ENCODE measurements around the gene SLC18A3.

SLC18A3 gene

DNA sequence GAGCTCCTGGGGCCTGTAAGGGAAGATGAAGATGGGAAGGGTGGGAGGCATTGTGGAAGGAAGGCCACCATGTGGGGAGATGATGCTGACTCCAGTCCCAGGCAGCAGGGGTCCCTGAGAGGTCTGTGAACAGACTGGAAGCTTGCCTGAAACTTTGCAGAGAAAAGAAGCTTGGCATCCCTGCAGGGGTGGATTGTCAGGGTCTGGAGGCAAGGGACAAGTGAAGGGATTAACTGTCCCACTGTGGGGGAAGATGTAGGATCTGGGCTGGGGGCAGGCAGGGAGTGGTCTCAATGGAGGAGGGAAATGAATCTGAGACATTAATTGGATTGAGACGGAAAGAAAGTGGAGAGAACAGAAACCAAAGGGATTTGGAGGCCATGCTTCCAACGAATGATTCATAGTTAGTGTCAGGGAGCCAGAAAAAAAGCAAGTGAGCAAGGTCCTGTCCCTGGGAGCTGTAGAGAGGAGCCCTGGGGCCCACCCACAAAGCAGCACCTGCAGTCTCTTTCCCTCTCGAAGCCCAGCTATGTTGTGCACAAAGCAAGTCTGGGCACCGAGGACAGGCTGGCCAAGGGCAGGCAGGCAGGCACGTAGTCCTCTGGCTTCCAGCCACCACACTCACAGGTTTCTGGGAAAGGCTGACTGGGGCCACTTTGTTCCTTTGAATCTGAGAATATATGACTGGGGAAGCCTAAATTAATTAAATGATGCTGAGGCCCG lies 4.7 kb upstream of the SLC18A3 start:
- Histone ChIP-seq H3K79me2 (ENCODE audit: insufficient read depth, low read length) (no peaks in the 10 kb centered on the region), H3K27ac (ENCODE audit: low read depth, low read length, poor library complexity, severe bottlenecking) (no peak overlapping the region), H3K4me2 (ENCODE audit: low read length) (no peak overlapping the region), H3F3A (ENCODE audit: insufficient read depth, low read length) (no peaks in the 10 kb centered on the region), H3K4me1 (ENCODE audit: insufficient read depth, low read length, severe bottlenecking) (no peaks in the 10 kb centered on the region), H3K9ac (ENCODE audit: low read length) (no peak overlapping the region), H3K36me3 (ENCODE audit: insufficient read depth, low read length) (no peaks in the 10 kb centered on the region), H3K4me3 (ENCODE audit: low read depth, low read length, poor library complexity, severe bottlenecking) (no peak overlapping the region), H2AFZ (ENCODE audit: low read length) (no peak overlapping the region), H4K20me1 (ENCODE audit: insufficient read depth, low read length) (no peaks in the 10 kb centered on the region), H3K9me3 (ENCODE audit: low read length) (no peaks in the 10 kb centered on the region), H3K27me3 (ENCODE audit: insufficient read depth, low read length) (no peaks in the 10 kb centered on the region), H3K9me2 (ENCODE audit: low read depth, low read length) (no peaks in the 10 kb centered on the region)
- no peak for TF ChIP-seq EZH2 (IDR thresholded peaks at IDR 0.05; ENCODE audit: borderline replicate concordance, low read length)
- TF ChIP-seq, protein P1, sequence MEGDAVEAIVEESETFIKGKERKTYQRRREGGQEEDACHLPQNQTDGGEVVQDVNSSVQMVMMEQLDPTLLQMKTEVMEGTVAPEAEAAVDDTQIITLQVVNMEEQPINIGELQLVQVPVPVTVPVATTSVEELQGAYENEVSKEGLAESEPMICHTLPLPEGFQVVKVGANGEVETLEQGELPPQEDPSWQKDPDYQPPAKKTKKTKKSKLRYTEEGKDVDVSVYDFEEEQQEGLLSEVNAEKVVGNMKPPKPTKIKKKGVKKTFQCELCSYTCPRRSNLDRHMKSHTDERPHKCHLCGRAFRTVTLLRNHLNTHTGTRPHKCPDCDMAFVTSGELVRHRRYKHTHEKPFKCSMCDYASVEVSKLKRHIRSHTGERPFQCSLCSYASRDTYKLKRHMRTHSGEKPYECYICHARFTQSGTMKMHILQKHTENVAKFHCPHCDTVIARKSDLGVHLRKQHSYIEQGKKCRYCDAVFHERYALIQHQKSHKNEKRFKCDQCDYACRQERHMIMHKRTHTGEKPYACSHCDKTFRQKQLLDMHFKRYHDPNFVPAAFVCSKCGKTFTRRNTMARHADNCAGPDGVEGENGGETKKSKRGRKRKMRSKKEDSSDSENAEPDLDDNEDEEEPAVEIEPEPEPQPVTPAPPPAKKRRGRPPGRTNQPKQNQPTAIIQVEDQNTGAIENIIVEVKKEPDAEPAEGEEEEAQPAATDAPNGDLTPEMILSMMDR (IDR thresholded peaks at IDR 0.05; ENCODE audit: low read length), result no peak

DNA sequence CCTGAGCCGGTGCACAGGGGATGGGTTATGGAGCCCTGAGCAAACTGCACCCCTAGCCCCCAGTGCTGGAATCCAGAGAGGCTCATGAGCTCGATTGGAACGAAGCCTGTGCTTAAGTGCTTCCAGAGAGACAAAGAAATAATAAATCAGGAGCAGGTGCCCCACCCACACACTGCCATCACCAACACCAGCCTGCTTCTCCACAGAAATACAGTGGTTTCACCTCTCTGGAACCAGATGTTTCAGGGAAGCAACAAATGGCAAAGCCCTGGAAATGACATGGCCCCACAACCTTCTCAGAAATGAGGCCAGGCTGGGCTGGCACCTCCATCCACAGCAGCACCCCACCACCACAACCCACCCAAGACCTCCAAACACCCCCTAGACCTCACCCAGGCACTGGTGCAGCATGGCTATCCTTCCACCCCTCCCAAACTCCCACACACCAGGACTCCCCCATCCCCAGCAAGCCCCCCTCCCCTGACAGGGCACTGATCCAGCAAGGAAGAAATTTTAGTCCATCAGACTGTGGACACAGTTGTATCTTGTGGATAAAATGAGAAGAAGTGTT lies 4.1 kb upstream of the SLC18A3 start:
- Histone ChIP-seq H3K36me3 (ENCODE audit: insufficient read depth, low read length) (no peaks in the 10 kb centered on the region), H3K79me2 (ENCODE audit: insufficient read depth, low read length) (no peaks in the 10 kb centered on the region), H2AFZ (ENCODE audit: low read length) (no peak overlapping the region), H3K9me2 (ENCODE audit: low read depth, low read length) (no peaks in the 10 kb centered on the region), H3K9ac (ENCODE audit: low read length) (no peak overlapping the region), H3F3A (ENCODE audit: insufficient read depth, low read length) (no peaks in the 10 kb centered on the region), H3K4me1 (ENCODE audit: insufficient read depth, low read length, severe bottlenecking) (no peaks in the 10 kb centered on the region), H3K27ac (ENCODE audit: low read depth, low read length, poor library complexity, severe bottlenecking) (no peak overlapping the region), H4K20me1 (ENCODE audit: insufficient read depth, low read length) (no peaks in the 10 kb centered on the region), H3K27me3 (ENCODE audit: insufficient read depth, low read length) (no peaks in the 10 kb centered on the region), H3K9me3 (ENCODE audit: low read length) (no peaks in the 10 kb centered on the region), H3K4me3 (ENCODE audit: low read depth, low read length, poor library complexity, severe bottlenecking) (no peak overlapping the region), H3K4me2 (ENCODE audit: low read length) (no peak overlapping the region)
- TF ChIP-seq, protein P1 (IDR thresholded peaks at IDR 0.05; ENCODE audit: low read length), result no peak
- TF ChIP-seq EZH2 (IDR thresholded peaks at IDR 0.05; ENCODE audit: borderline replicate concordance, low read length), result no peak

DNA sequence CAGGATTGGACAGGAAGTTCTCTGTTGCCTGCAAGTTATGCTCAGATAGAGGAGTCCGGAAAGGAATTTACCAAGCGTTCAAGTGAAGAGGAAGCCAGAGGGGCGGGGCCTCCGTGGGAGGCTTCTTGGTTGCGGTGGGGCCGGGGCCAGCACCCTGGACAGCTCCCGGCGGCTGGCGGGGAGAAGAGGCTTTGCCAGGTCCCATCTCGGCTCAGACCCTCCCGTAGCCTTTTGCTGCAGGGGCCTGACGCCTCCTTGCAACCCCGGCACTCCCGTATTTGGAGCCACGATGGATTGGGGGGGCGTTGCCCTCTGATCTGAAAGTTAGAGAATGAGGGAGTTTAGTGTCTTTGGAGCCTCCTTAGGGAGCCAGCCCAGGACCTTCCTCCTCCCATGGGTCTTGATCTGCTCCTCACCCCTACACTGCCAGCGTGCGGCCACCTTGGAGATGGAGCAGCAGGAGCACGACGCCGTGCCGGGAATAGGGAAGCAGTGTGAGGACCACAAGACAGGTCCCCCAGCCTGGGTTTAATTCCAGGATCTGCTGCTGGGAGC lies 3.1 kb upstream of the SLC18A3 start:
- Histone ChIP-seq H4K20me1 (ENCODE audit: insufficient read depth, low read length) (no peaks in the 10 kb centered on the region), H3K27me3 (ENCODE audit: insufficient read depth, low read length) (no peaks in the 10 kb centered on the region), H3K9me2 (ENCODE audit: low read depth, low read length) (no peaks in the 10 kb centered on the region), H3K4me1 (ENCODE audit: insufficient read depth, low read length, severe bottlenecking) (no peaks in the 10 kb centered on the region), H3K36me3 (ENCODE audit: insufficient read depth, low read length) (no peaks in the 10 kb centered on the region), H3K79me2 (ENCODE audit: insufficient read depth, low read length) (no peaks in the 10 kb centered on the region), H3K4me3 (ENCODE audit: low read depth, low read length, poor library complexity, severe bottlenecking) (no peak overlapping the region), H3F3A (ENCODE audit: insufficient read depth, low read length) (no peaks in the 10 kb centered on the region), H2AFZ (ENCODE audit: low read length) (no peak overlapping the region), H3K4me2 (ENCODE audit: low read length) (no peak overlapping the region), H3K27ac (ENCODE audit: low read depth, low read length, poor library complexity, severe bottlenecking) (no peak overlapping the region), H3K9me3 (ENCODE audit: low read length) (no peaks in the 10 kb centered on the region), H3K9ac (ENCODE audit: low read length) (no peak overlapping the region)
- TF ChIP-seq, protein P1 (IDR thresholded peaks at IDR 0.05; ENCODE audit: low read length), result no peak
- TF ChIP-seq EZH2 (IDR thresholded peaks at IDR 0.05; ENCODE audit: borderline replicate concordance, low read length), result no peak
